ENCODE data around the gene ODF4.

Gene ODF4

GRCh38 chr17:8372422-8372821, 32.8 kb downstream of the ODF4 start:
- TF ChIP-seq CTCF (IDR thresholded peaks at IDR 0.05): no peak

- no peak for TF ChIP-seq CTCF (IDR thresholded peaks at IDR 0.05)
Observed at GRCh38 chr17:8375738-8376259, 36.2 kb downstream of the ODF4 start.

GRCh38 chr17:8376271-8377067, 36.8 kb downstream of the ODF4 start, which contains the start of gene KRABD2:
Gene KRABD2, minus strand, starts transcription at chr17:8376704.
- peak; percentile 40; the same call in 1 of the 2 replicates for TF ChIP-seq CTCF (IDR thresholded peaks at IDR 0.05)

GRCh38 chr17:8377422-8377821, 37.8 kb downstream of the ODF4 start:
- no peak for TF ChIP-seq CTCF (IDR thresholded peaks at IDR 0.05)

- TF ChIP-seq CTCF (IDR thresholded peaks at IDR 0.05): no peak
Observed at GRCh38 chr17:8380049-8380448, 40.4 kb downstream of the ODF4 start.

GRCh38 chr17:8382052-8382879, 42.6 kb downstream of the ODF4 start:
- TF ChIP-seq CTCF (IDR thresholded peaks at IDR 0.05): no peak

GRCh38 chr17:8382880-8383142, 43.2 kb downstream of the ODF4 start:
- TF ChIP-seq CTCF (IDR thresholded peaks at IDR 0.05): no peak
